Activated naive CD4-positive, alpha-beta T cell treated with anti-CD3 and anti-CD28 coated beads, Interleukin-2, amount 10 ng/mL, durations not matched to agents 5 hours and 36 hours (primary cell): ENCODE measurements around the gene TCF7. TPM values are rescaled to one million over a fixed set of nuclear protein-coding genes. Genes with fewer than 3 reads are reported as not detected.

ENCODE experiments used
- total RNA-seq, 2 experiments: library from RNA; stranded (reverse); gene quantifications; one replicate each; pipeline ENCODE4 v1.2.3, GENCODE V29; 2021

TCF7 gene
- 100 to 1,000 TPM; 300 to 310 TPM for total RNA-seq

DNA sequence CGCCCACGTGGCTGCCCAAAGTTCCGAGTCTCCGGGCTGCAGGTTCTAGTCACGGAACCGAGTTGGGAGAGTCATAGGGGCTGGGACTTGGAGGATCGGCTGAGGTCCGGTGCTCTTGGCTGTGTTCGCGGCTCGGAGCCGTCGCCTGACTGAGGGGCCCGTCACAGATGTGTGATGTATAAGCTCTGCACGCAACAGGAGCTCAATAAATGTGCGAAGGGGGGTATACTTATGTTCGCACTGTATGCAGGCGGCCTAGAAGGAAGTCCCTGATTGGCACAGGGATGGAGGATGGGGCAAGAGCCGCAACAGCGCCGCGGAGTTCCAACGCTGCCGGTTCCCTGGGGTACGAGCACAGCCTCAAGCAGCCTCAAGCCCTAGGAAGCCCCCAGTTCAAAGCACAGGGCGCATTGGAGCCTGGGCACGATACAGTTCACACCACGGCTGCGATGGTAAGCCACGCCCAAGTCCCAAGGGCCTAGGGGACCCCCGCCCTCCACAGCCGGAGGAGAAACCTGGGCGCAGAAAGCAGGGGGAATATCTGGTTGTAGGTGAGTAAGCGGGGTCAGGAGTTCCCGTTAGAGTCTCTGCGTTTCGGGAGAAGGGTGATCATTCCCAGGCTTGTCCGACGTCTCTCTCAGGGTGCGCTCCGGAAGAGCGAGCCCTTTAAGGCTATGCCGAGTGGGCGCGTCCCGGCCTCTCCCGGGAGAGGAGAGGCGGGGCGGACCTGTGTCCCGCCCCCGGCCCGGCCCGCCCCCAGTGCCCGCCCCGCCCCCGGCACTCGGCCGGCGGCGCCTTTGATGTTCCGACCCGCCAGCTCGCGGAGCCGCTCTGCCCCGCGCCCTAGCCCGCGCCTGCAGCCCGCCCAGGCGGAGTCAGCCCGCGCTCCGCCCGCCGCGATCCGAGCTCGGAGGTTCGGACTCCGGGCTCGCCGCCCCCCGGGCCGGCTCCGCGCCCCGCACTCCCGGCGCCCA lies at the start of gene TCF7:
Gene TCF7 (plus strand): TSS at position 780 of the 974 bp plus-strand sequence. CDS start 226 bp downstream, outside the sequence.

DNA sequence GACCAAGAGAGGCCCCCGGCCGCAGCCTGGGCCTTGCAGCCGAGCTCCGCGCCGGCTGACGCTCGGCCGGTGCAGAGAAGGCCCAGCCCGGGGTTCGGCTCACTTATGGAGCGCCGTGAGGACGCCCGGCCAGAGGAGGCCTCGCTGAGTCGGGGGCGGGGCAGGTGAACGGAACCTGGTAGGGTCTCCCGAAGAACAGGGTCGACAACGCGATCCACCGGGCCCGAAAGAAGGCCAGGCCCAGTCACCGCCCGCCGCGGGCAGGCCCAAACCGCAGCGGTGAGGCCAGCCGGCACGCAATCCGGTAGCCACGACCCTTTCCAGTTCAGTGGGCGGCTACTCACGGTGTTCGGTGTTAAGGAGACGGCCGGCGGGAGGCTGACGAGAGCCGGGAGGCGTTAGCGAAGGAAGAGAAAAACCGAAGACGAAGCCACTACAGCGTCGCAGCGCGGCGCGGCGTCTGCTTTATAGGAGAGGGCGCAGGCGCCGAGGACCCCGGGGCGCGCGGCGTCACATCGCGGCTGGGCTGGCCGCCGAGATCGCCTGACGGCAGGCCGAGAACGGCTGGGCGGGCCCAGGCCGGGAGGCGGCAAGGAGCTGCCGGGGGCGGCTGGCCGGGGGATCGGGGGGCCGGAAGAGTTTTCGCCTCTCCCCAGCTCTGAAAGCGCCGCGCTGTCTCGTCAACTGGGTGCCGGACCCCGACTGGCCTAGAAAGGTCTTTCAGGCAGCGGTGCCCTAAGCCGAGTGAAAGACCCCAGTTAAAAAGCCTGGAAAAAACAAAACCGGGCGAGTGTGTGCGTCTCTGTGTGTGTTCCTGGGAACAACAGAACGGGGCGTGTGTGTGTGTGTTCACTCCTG lies 62.3 kb downstream of the TCF7 start, which contains the start of gene SKP1:
Gene SKP1 (minus strand): TSS at position 440 of the 858 bp plus-strand sequence. CDS start 2,928 bp downstream, outside the sequence.

Other genes with a start within 250 kb of the TCF7 start
- 10 to 100 TPM; 24.7 to 29.6 TPM for gene C5orf15, start 146.1 kb upstream of the TCF7 start, total RNA-seq
- gene VDAC1, start 109.7 kb upstream of the TCF7 start, total RNA-seq, result 100 to 1,000 TPM; 192 to 196 TPM
- 100 to 1,000 TPM; 182 TPM for gene SKP1, start 62.3 kb downstream of the TCF7 start, total RNA-seq
- gene PPP2CA, start 111.4 kb downstream of the TCF7 start, total RNA-seq, result 100 to 1,000 TPM; 123 to 124 TPM